K562 (cell line): ENCODE data around the gene RNF214. TPM values are rescaled to one million over a fixed set of nuclear protein-coding genes. Genes with fewer than 3 reads are reported as not detected.

ENCODE experiments used
- CREB3L1 ChIP-seq: fragments of 450-650 bp; IDR thresholded peaks from 2 replicates; pipeline ENCODE4 v1.6.1; 2014; ENCODE audit warnings: low read depth, mild to moderate bottlenecking, moderate library complexity, borderline replicate concordance
- GATA2 ChIP-seq: sonication (generic); formaldehyde crosslinking; IDR thresholded peaks from 2 replicates; pipeline ENCODE4 v1.4.0; 2020; ENCODE audit warnings: mild to moderate bottlenecking, missing genetic modification reagents
- HLTF ChIP-seq: fragments of 450-650 bp; IDR thresholded peaks from 2 replicates; pipeline ENCODE4 v1.6.1; 2016
- MCM2 ChIP-seq: fragments of 450-650 bp; IDR thresholded peaks from 2 replicates; pipeline ENCODE4 v1.6.1; 2017; ENCODE audit warnings: low read depth, mild to moderate bottlenecking
- MYBL2 ChIP-seq, 2 experiments: fragments of 450-650 bp in 1 of 2; sonication (generic) in 1 of 2; formaldehyde crosslinking in 1 of 2; IDR thresholded peaks; 2 replicates each; pipeline versions ENCODE4 v1.6.1 to v1.8.1; 2017 to 2022; ENCODE audit warnings: borderline replicate concordance in 1 of 2, inconsistent platforms in 1 of 2, low read depth in 1 of 2, mild to moderate bottlenecking in 1 of 2, missing genetic modification reagents in 1 of 2, moderate library complexity in 1 of 2
- PURB ChIP-seq: sonication (generic); formaldehyde crosslinking; IDR thresholded peaks from 2 replicates; pipeline ENCODE4 v1.9.0; 2021; ENCODE audit warnings: low read depth, mild to moderate bottlenecking, missing genetic modification reagents
- RCOR1 ChIP-seq, 2 experiments: IDR thresholded peaks; 2 replicates each; pipeline ENCODE4 v1.6.1; 2012; ENCODE audit warnings: low read depth in 2 of 2, low read length in 2 of 2, borderline replicate concordance in 1 of 2, improper control_type of control experiment in 1 of 2
- ZBTB40 ChIP-seq, 2 experiments: fragments of 450-650 bp in 1 of 2; sonication (generic) in 1 of 2; formaldehyde crosslinking in 1 of 2; IDR thresholded peaks; 2 replicates each; pipeline versions ENCODE4 v1.7.1 to v1.9.0; 2016 to 2022; ENCODE audit warnings: inconsistent platforms in 1 of 2, mild to moderate bottlenecking in 1 of 2, missing genetic modification reagents in 1 of 2
- ZNF232 ChIP-seq: sonication (generic); formaldehyde crosslinking; IDR thresholded peaks from 2 replicates; pipeline ENCODE4 v1.8.0; 2022; ENCODE audit warnings: mild to moderate bottlenecking, missing genetic modification reagents
- polyA plus RNA-seq, 8 experiments: library from polyadenylated mRNA; depleted of rRNA in 4 of 8; stranded (reverse) in 5 of 8; unstranded in 3 of 8; fragments of >200 nt; fragmentation: Nextera tagmentation in 2 of 8; fragmentation: Illumina TruSeq in 1 of 8; extraction: Ambion mirVana in 2 of 8; extraction: Trizol in 1 of 8; gene quantifications; 2 replicates each; pipeline versions ENCODE4 v1.2.1 to v1.2.3, GENCODE V29; 2011 to 2014; ENCODE audit warnings: inconsistent platforms in 1 of 8, missing spikeins in 1 of 8
- total RNA-seq, 7 experiments: library from RNA; depleted of rRNA in 6 of 7; stranded (reverse); fragments of >200 nt in 6 of 7; fragmentation: Illumina TruSeq in 2 of 7; extraction: Trizol in 2 of 7; gene quantifications; 2 replicates each; pipeline versions ENCODE4 v1.2.1 to v1.2.3, GENCODE V29; 2011 to 2021; ENCODE audit warnings: low replicate concordance in 1 of 7
- TF ChIP-seq, protein P1 (sequence below): fragments of 450-650 bp; IDR thresholded peaks from 2 replicates; pipeline ENCODE4 v1.6.1; 2017; ENCODE audit warnings: antibody characterized with exemption

Gene RNF214
- total and polyA plus RNA-seq, 9 of the 15 experiments (the other 6 are each of a cell fraction or from before 2014, with no cell fraction given), result 6.6 to 24.8 (median 11.9) TPM

- TF ChIP-seq CREB3L1, result peak; percentile 61; the same call in 1 of the 2 replicates
- TF ChIP-seq HLTF, result no peak; the same call in 1 of the 2 replicates
- TF ChIP-seq ZBTB40 (IDR thresholded peaks at IDR 0.05), result peak; percentile 91
- no peak for TF ChIP-seq ZBTB40 (CRISPR knock-in tag; IDR thresholded peaks at IDR 0.05)
- TF ChIP-seq PURB (CRISPR knock-in tag), result no peak
- peak; percentile 79 for TF ChIP-seq MYBL2 (IDR thresholded peaks at IDR 0.05; ENCODE audit: low read depth)
- TF ChIP-seq MYBL2 (CRISPR knock-in tag; IDR thresholded peaks at IDR 0.05; ENCODE audit: borderline replicate concordance), result no peak
- peak in 1 of 2 experiments; percentile 72; a peak in 2 of 4 replicates for TF ChIP-seq RCOR1 (IDR thresholded peaks at IDR 0.05; ENCODE audit: borderline replicate concordance in 1 of 2, low read depth in 2 of 2, low read length in 2 of 2)
- no peak for TF ChIP-seq MCM2
- TF ChIP-seq GATA2 (CRISPR knock-in tag), result peak; percentile 64; the same call in 1 of the 2 replicates
- TF ChIP-seq ZNF232, result 0 out of 2 replicates have a peak, but pooled peaks have one; percentile 35
- TF ChIP-seq, protein P1, sequence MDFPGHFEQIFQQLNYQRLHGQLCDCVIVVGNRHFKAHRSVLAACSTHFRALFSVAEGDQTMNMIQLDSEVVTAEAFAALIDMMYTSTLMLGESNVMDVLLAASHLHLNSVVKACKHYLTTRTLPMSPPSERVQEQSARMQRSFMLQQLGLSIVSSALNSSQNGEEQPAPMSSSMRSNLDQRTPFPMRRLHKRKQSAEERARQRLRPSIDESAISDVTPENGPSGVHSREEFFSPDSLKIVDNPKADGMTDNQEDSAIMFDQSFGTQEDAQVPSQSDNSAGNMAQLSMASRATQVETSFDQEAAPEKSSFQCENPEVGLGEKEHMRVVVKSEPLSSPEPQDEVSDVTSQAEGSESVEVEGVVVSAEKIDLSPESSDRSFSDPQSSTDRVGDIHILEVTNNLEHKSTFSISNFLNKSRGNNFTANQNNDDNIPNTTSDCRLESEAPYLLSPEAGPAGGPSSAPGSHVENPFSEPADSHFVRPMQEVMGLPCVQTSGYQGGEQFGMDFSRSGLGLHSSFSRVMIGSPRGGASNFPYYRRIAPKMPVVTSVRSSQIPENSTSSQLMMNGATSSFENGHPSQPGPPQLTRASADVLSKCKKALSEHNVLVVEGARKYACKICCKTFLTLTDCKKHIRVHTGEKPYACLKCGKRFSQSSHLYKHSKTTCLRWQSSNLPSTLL, result no peak
Measured at GRCh38 chr11:117327567-117328374, 95.3 kb downstream of the RNF214 start, which contains the start of gene CEP164 (continued).
